ENCODE measurements around the gene PPP3CA. TPM values are rescaled to one million over a fixed set of nuclear protein-coding genes. Genes with fewer than 3 reads are reported as not detected.

Gene PPP3CA
- total RNA-seq, 1 experiment from 2014 or later = 40.2 TPM

DNA sequence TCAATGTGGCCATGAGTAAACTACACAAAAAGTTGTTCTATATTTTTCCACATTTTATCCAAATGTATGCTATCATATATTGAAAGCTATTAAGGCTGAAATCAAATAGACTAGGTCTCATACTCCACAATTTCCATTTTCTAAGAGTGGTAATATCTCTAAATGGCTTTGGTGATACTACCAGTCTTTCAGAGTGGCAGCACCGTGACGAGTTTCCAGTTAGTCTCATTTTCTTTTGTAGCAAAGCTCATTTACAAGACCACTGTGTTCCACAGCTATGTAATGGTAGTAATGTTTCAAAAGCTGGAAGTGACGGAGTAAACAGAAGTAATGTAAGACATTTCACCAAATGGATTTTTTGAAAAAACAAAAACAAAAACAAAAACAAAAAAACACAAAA is 228.2 kb downstream of the PPP3CA start:
- H3K36me3 ChIP-seq (ENCODE audit: low read depth) = no peaks in the 10 kb centered on the region
- no peaks in the 10 kb centered on the region for H4K20me1 ChIP-seq (ENCODE audit: insufficient read depth)
- intact Hi-C loops (cut with micrococcal nuclease; ENCODE audit: unreplicated experiment) = no loop called here
- no peak overlapping the region for H3K4me2 ChIP-seq
- no peaks in the 10 kb centered on the region for H3K27me3 ChIP-seq (ENCODE audit: insufficient read depth, low read depth)
- no peaks in the 10 kb centered on the region for H3F3A ChIP-seq (ENCODE audit: insufficient read depth, low read depth)
- no peak overlapping the region for H3K27ac ChIP-seq
- CTCF ChIA-PET = no interaction called here
- H3K9me3 ChIP-seq (ENCODE audit: insufficient read depth, low read depth) = no peaks in the 10 kb centered on the region
- no peaks in the 10 kb centered on the region for H3K79me2 ChIP-seq (ENCODE audit: low read depth)
- no peak overlapping the region for H2AFZ ChIP-seq
- POLR2A ChIA-PET (ENCODE audit: unreplicated experiment) = no interaction called here
- TF ChIP-seq, protein P1, sequence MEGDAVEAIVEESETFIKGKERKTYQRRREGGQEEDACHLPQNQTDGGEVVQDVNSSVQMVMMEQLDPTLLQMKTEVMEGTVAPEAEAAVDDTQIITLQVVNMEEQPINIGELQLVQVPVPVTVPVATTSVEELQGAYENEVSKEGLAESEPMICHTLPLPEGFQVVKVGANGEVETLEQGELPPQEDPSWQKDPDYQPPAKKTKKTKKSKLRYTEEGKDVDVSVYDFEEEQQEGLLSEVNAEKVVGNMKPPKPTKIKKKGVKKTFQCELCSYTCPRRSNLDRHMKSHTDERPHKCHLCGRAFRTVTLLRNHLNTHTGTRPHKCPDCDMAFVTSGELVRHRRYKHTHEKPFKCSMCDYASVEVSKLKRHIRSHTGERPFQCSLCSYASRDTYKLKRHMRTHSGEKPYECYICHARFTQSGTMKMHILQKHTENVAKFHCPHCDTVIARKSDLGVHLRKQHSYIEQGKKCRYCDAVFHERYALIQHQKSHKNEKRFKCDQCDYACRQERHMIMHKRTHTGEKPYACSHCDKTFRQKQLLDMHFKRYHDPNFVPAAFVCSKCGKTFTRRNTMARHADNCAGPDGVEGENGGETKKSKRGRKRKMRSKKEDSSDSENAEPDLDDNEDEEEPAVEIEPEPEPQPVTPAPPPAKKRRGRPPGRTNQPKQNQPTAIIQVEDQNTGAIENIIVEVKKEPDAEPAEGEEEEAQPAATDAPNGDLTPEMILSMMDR (conservative IDR thresholded peaks at IDR 0.05) = no peak
- TF ChIP-seq EZH2 (IDR thresholded peaks at IDR 0.05; ENCODE audit: low read depth) = no peak
- H3K9me2 ChIP-seq (ENCODE audit: insufficient read depth) = no peaks in the 10 kb centered on the region
- no peak for DNase-seq
- no TSS peak for BruUV-seq (replicated peaks)
- H3K4me1 ChIP-seq (replicated peaks; ENCODE audit: insufficient read depth) = no peaks in the 10 kb centered on the region
- H3K4me3 ChIP-seq = no peak overlapping the region

- no peaks in the 10 kb centered on the region for H3K27me3 ChIP-seq (ENCODE audit: insufficient read depth, low read depth)
- no peak overlapping the region for H3K27ac ChIP-seq
- H3K4me1 ChIP-seq (replicated peaks; ENCODE audit: insufficient read depth) = no peaks in the 10 kb centered on the region
- no peak overlapping the region for H3K4me3 ChIP-seq
- DNase-seq = no peak
- no peak overlapping the region for H3K4me2 ChIP-seq
- no peaks in the 10 kb centered on the region for H3K9me2 ChIP-seq (ENCODE audit: insufficient read depth)
- H3F3A ChIP-seq (ENCODE audit: insufficient read depth, low read depth) = no peaks in the 10 kb centered on the region
- no peaks in the 10 kb centered on the region for H3K9me3 ChIP-seq (ENCODE audit: insufficient read depth, low read depth)
- H4K20me1 ChIP-seq (ENCODE audit: insufficient read depth) = no peaks in the 10 kb centered on the region
- intact Hi-C loops (cut with micrococcal nuclease; ENCODE audit: unreplicated experiment) = no loop called here
- H3K36me3 ChIP-seq (ENCODE audit: low read depth) = no peaks in the 10 kb centered on the region
- CTCF ChIA-PET = no interaction called here
- H3K79me2 ChIP-seq (ENCODE audit: low read depth) = no peaks in the 10 kb centered on the region
- TF ChIP-seq, protein P1 (conservative IDR thresholded peaks at IDR 0.05) = no peak
- no TSS peak for BruUV-seq (replicated peaks)
- POLR2A ChIA-PET (ENCODE audit: unreplicated experiment) = no interaction called here
- H2AFZ ChIP-seq = no peak overlapping the region
These were observed 228.7 kb downstream of the PPP3CA start for GRCh38 chr4:101118617-101119016.

DNA sequence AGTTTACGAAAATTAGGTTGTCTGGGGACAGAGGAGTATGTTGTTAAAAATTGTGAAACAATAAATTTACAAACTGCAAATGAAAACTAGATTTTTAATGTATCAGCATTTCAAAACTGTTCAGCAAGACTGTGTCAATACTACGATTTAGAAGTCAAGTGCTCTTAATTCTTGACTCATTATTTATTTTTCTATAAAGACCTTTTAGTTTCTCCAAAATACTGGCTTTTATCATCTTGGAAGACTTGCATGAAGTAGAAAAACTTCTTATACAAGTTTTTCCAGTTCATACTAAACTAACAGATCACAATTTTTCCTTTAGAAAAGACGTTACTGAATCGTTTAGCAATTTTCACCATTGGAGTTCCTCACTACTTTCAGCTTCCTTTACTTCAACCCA is 231.4 kb downstream of the PPP3CA start:
- H3K4me3 ChIP-seq = no peak overlapping the region
- CTCF ChIA-PET = no interaction called here
- no TSS peak for BruUV-seq (replicated peaks)

More for the DNA sequence above, 231.4 kb downstream of the PPP3CA start:
- Histone ChIP-seq H3K27ac (no peak overlapping the region), H3K4me1 (replicated peaks; ENCODE audit: insufficient read depth) (no peaks in the 10 kb centered on the region), H3K36me3 (ENCODE audit: low read depth) (no peaks in the 10 kb centered on the region), H4K20me1 (ENCODE audit: insufficient read depth) (no peaks in the 10 kb centered on the region), H3K9me2 (ENCODE audit: insufficient read depth) (no peaks in the 10 kb centered on the region), H3K4me2 (no peak overlapping the region), H3K27me3 (ENCODE audit: insufficient read depth, low read depth) (no peaks in the 10 kb centered on the region), H3K79me2 (ENCODE audit: low read depth) (no peaks in the 10 kb centered on the region), H2AFZ (no peak overlapping the region), H3F3A (ENCODE audit: insufficient read depth, low read depth) (no peaks in the 10 kb centered on the region), H3K9me3 (ENCODE audit: insufficient read depth, low read depth) (no peaks in the 10 kb centered on the region)
- no peak for DNase-seq
- TF ChIP-seq, protein P1 (conservative IDR thresholded peaks at IDR 0.05) = no peak
- no peak for TF ChIP-seq EZH2 (IDR thresholded peaks at IDR 0.05; ENCODE audit: low read depth)
- intact Hi-C loops (cut with micrococcal nuclease; ENCODE audit: unreplicated experiment) = no loop called here
- POLR2A ChIA-PET (ENCODE audit: unreplicated experiment) = interaction anchor here (0.6 kb wide), 1 partner anchor 13 kb away, joined by 3 read pairs; no protein-coding TSS in a partner anchor
